Stomach (tissue), 9 donors: ENCODE results near the gene CLEC18A. TPM values are rescaled to one million over a fixed set of nuclear protein-coding genes. Genes with fewer than 3 reads are reported as not detected.
"Not testable (repeated sequence)": the region's sequence is repeated elsewhere in the genome, so short reads cannot be mapped to it uniquely, and the experiment has no call there.

Experiments used
- DNase-seq, 2 donors: peaks; one replicate each; pipeline versions ENCODE4 v3.0.0 to v3.0.0-alpha.2; 2013 to 2019
- H3K27ac ChIP-seq, 5 donors: fragments of 200-600 bp in 4 of 5; sonication (generic) in 4 of 5; one replicate each; pipeline ENCODE4 v1.5.1; 2013 to 2019; ENCODE audit warnings: mild to moderate bottlenecking in 1 of 5, moderate library complexity in 1 of 5
- H3K27me3 ChIP-seq, 3 donors: fragments of 200-600 bp; sonication (generic); one replicate each; pipeline ENCODE4 v1.5.1; 2017 to 2019; ENCODE audit warnings: mixed run types in 1 of 3
- H3K36me3 ChIP-seq, 4 donors: fragments of 200-600 bp; sonication (generic); 1 replicate in 3 of 4; 2 replicates in 1 of 4; pipeline ENCODE4 v1.5.1; 2016 to 2019
- H3K4me1 ChIP-seq, 4 donors: fragments of 200-600 bp; sonication (generic); one replicate each; pipeline ENCODE4 v1.5.1; 2016 to 2019
- H3K4me3 ChIP-seq, 4 donors: fragments of 200-600 bp; sonication (generic) in 3 of 4; one replicate each; pipeline ENCODE4 v1.5.1; 2016 to 2019; ENCODE audit warnings: mild to moderate bottlenecking in 1 of 4
- H3K9me3 ChIP-seq, 4 donors: fragments of 200-600 bp; sonication (generic); one replicate each; pipeline ENCODE4 v1.5.1; 2016 to 2019
- CTCF ChIP-seq, 7 experiments: fragments of 450-650 bp in 4 of 7; fragments of 200-600 bp in 3 of 7; sonication (generic) in 3 of 7; IDR thresholded peaks; one replicate each; pipeline ENCODE4 v1.5.1; 2016 to 2019; ENCODE audit warnings: antibody characterized with exemption in 7 of 7, control low read depth in 2 of 7, mild to moderate bottlenecking in 1 of 7
- EP300 ChIP-seq: sonication (generic); formaldehyde crosslinking; IDR thresholded peaks from one replicate; pipeline ENCODE4 v1.6.1; 2017; ENCODE audit warnings: antibody characterized with exemption
- POLR2A ChIP-seq, 4 donors: fragments of 450-650 bp; IDR thresholded peaks; one replicate each; pipeline ENCODE4 v1.6.1; 2016; ENCODE audit warnings: antibody characterized with exemption in 4 of 4, control low read depth in 2 of 4, mild to moderate bottlenecking in 1 of 4, moderate library complexity in 1 of 4
- POLR2AphosphoS5 ChIP-seq, 3 donors: sonication (generic); formaldehyde crosslinking; IDR thresholded peaks; one replicate each; pipeline ENCODE4 v1.6.1; 2016; ENCODE audit warnings: antibody characterized with exemption in 3 of 3
- WGBS, 5 donors: extraction: QIAGEN DNeasy Blood & Tissue Kit in 3 of 5; methylation state at CpG; one replicate each; pipeline versions ENCODE4 v1.1.5 to v1.1.7; 2013 to 2018; 5-methylcytosine and 5-hydroxymethylcytosine counted together
- intact Hi-C: fragments of 100-400 bp; cut with DNase I; formaldehyde crosslinking; loops from one replicate; pipeline ENCODE4 v1.15.1; 2023; ENCODE audit warnings: low total_unique reads
- polyA plus RNA-seq, 3 donors: library from polyadenylated mRNA; stranded (reverse); fragments of 200-250 nt; gene quantifications; one replicate each; pipeline ENCODE4 v1.2.3, GENCODE V29; 2013
- total RNA-seq, 5 donors: library from RNA; depleted of rRNA; stranded (reverse); fragments of >200 nt; gene quantifications; one replicate each; pipeline versions ENCODE4 v1.1.0 to v1.2.3, GENCODE V29; 2014 to 2016
- donor health status: healthy with polysubstance abuse.
- donor health status: Bipolar disorder and iron deficiency.
- donor health status: healthy.

Gene CLEC18A
- total and polyA plus RNA-seq, 8 donors = 0.31 to 3.6 (median 1.3) TPM; not detected in 1

DNA sequence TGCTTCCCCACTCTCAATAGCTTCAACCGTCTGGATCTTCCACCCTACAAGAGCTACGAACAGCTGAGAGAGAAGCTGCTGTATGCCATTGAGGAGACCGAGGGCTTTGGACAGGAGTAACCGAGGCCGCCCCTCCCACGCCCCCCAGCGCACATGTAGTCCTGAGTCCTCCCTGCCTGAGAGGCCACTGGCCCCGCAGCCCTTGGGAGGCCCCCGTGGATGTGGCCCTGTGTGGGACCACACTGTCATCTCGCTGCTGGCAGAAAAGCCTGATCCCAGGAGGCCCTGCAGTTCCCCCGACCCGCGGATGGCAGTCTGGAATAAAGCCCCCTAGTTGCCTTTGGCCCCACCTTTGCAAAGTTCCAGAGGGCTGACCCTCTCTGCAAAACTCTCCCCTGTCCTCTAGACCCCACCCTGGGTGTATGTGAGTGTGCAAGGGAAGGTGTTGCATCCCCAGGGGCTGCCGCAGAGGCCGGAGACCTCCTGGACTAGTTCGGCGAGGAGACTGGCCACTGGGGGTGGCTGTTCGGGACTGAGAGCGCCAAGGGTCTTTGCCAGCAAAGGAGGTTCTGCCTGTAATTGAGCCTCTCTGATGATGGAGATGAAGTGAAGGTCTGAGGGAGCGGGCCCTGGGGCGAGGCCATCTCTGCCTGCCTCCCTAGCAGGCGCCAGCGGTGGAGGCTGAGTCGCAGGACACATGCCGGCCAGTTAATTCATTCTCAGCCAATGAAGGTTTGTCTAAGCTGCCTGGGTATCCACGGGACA lies 11.1 kb upstream of the CLEC18A start:
- H3K27ac ChIP-seq = no peak overlapping the region
- peaks cover 51 to 79% (median 78%) of the 10 kb centered on the region in 4 donors for H3K36me3 ChIP-seq
- 94 to 96% (median 95%) methylated on average over 15 to 26 of the region's 26 CpGs for WGBS, 5 donors
- H3K27me3 ChIP-seq = no peaks in the 10 kb centered on the region
- H3K9me3 ChIP-seq = no peaks in the 10 kb centered on the region
- intact Hi-C loops = no loop called here
- TF ChIP-seq POLR2A (IDR thresholded peaks at IDR 0.05) = no peak
- TF ChIP-seq EP300 = no peak
- TF ChIP-seq POLR2AphosphoS5 (IDR thresholded peaks at IDR 0.05) = no peak
- TF ChIP-seq CTCF (IDR thresholded peaks at IDR 0.05) = no peak
- no peak for DNase-seq
- H3K4me1 ChIP-seq = no peaks in the 10 kb centered on the region
- H3K4me3 ChIP-seq = no peak overlapping the region

DNA sequence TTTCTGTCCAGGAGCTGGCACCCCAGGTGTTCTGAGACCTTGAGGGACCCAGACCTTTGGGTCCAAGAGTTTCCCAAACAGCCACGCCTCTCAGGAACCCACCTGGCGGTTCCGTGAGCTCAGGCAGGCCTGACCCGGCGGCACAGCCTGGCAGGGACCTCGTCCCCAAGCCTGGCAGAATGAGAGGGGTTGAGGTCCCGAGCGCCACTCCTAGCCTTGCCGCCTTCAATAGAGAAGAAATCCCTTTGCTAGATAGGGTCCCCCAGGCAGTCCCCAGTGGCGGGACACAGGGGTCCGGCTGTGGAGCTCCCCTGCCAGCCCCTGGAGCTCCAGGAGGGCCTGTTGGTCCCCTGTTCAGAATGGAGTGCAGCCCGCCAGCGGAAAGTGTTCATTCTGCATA lies 10.5 kb upstream of the CLEC18A start:
- H3K27ac ChIP-seq = no peak overlapping the region
- no peak for TF ChIP-seq POLR2AphosphoS5 (IDR thresholded peaks at IDR 0.05)
- no peak overlapping the region for H3K4me3 ChIP-seq
- H3K9me3 ChIP-seq = no peaks in the 10 kb centered on the region
- H3K27me3 ChIP-seq = no peaks in the 10 kb centered on the region
- WGBS, 5 donors = 93 to 100% (median 96%) methylated on average over 7 to 13 of the region's 13 CpGs
- peaks cover 45 to 73% (median 71%) of the 10 kb centered on the region in 4 donors for H3K36me3 ChIP-seq
- no peak for DNase-seq
- intact Hi-C loops = no loop called here
- H3K4me1 ChIP-seq = no peaks in the 10 kb centered on the region

- H3K36me3 ChIP-seq = peaks cover 37 to 65% (median 63%) of the 10 kb centered on the region in 4 donors
- H3K4me3 ChIP-seq = no peak overlapping the region
- H3K27me3 ChIP-seq = no peaks in the 10 kb centered on the region
- TF ChIP-seq POLR2A (IDR thresholded peaks at IDR 0.05) (no peak), CTCF (IDR thresholded peaks at IDR 0.05) (no peak), POLR2AphosphoS5 (IDR thresholded peaks at IDR 0.05) (no peak), EP300 (no peak)
- intact Hi-C loops = no loop called here
- no peaks in the 10 kb centered on the region for H3K4me1 ChIP-seq
- H3K9me3 ChIP-seq = no peaks in the 10 kb centered on the region
- no peak for DNase-seq
- H3K27ac ChIP-seq = no peak overlapping the region
- 86 to 89% (median 88%) methylated on average over 24 to 28 of the region's 28 CpGs for WGBS, 5 donors
Observed at GRCh38 chr16:69941251-69942098, 9.7 kb upstream of the CLEC18A start.

- no peak overlapping the region for H3K27ac ChIP-seq
- H3K9me3 ChIP-seq = no peaks in the 10 kb centered on the region
- H3K27me3 ChIP-seq = no peaks in the 10 kb centered on the region
- 70 to 80% (median 77%) methylated on average over 8 to 11 of the region's 11 CpGs for WGBS, 5 donors
- peaks cover 30 to 58% (median 57%) of the 10 kb centered on the region in 4 donors for H3K36me3 ChIP-seq
- no peak overlapping the region for H3K4me3 ChIP-seq
- intact Hi-C loops = no loop called here
- no peak for DNase-seq
- no peak for TF ChIP-seq POLR2AphosphoS5 (IDR thresholded peaks at IDR 0.05)
- no peaks in the 10 kb centered on the region for H3K4me1 ChIP-seq
Observed at GRCh38 chr16:69942099-69942491, 9.0 kb upstream of the CLEC18A start.

- DNase-seq = no peak
- no peaks in the 10 kb centered on the region for H3K4me1 ChIP-seq
- H3K9me3 ChIP-seq = no peaks in the 10 kb centered on the region
- H3K27ac ChIP-seq = no peak overlapping the region
- H3K4me3 ChIP-seq = no peak overlapping the region
- H3K36me3 ChIP-seq = peaks cover 25 to 52% (median 51%) of the 10 kb centered on the region in 4 donors
- intact Hi-C loops = no loop called here
- 79 to 93% (median 89%) methylated on average over 8 of the region's 8 CpGs for WGBS, 5 donors
- TF ChIP-seq EP300 (no peak), POLR2AphosphoS5 (IDR thresholded peaks at IDR 0.05) (no peak), CTCF (IDR thresholded peaks at IDR 0.05) (no peak), POLR2A (IDR thresholded peaks at IDR 0.05) (no peak)
- H3K27me3 ChIP-seq = no peaks in the 10 kb centered on the region
Observed at GRCh38 chr16:69942627-69943170, 8.4 kb upstream of the CLEC18A start.

DNA sequence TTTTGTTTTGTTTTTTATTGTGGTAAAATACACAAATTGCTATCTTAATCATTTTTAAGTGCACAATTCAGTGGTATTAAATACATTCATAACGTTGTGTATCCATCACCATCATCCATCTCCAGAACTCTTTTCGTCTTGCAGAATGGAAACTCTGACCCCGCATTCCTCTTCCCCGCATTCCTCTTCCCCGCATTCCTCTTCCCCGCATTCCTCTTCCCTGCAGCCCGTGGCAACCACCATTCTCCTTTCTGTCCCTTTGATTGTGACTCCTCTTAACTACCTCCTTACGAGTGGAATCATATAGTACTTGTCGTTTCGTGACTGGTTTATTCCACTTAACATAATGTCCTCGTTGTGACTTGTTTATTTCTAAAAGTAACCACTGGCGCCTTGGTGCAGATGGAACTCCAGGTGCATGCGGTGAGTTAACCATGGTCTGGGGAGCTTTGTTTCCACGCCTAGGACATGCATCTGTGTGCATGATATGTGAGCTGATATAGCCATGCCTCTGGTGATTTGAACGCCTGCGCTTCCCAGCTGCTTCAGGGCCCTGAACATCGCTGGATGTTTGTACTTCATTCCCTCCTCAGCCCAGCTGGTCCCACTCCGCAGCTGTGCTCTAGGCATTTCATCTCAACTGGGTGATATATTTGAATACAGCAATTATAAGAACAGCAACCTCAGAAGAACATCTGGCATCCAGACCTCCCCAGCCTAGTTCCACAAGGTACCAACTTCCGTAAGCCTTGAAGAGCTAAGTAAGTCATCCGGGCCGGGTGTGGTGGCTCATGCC lies 7.7 kb upstream of the CLEC18A start:
- intact Hi-C loops, H3K27me3 ChIP-seq, H3K4me1 ChIP-seq, H3K9me3 ChIP-seq, DNase-seq, H3K4me3 ChIP-seq, H3K27ac ChIP-seq: not testable (repeated sequence)
- H3K36me3 ChIP-seq = peaks cover 20 to 45% (median 43%) of the 10 kb centered on the region in 4 donors
- WGBS, 5 donors = 78 to 85% (median 80%) methylated on average over 13 to 16 of the region's 21 CpGs

DNA sequence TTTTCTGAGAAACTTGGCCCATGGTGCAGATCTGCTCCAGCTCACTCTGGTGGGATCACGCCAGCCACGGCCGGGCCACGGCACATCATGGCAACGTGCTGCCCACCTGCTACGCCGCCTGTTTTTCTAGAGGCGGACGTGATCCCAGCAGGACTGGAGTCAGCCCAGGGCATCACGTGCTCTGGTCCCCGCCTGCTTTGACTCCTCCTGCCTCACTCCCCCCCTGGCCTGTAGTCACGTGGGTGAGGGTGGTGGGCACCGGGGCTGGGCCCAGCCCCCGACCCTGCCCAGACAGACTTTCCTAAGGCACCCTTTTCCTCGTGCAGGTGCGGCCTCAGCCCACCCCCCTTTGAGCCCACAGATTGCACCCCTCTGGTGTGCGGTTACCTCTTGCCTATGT lies 723 bp upstream of the CLEC18A start:
- H3K27ac ChIP-seq, H3K9me3 ChIP-seq, DNase-seq, H3K36me3 ChIP-seq, H3K4me1 ChIP-seq, intact Hi-C loops, H3K27me3 ChIP-seq, H3K4me3 ChIP-seq: not testable (repeated sequence)
- no CpG with 5 or more reads among the region's 17 CpGs for WGBS, 5 donors
